Esophagus squamous epithelium (tissue), 5 donors: ENCODE measurements around the gene ABHD1. TPM values are rescaled to one million over a fixed set of nuclear protein-coding genes. Genes with fewer than 3 reads are reported as not detected.

ENCODE experiments used
- DNase-seq: peaks from one replicate; lab custom pipeline; 2025; lab: John Stamatoyannopoulos, UW
- H3K27ac ChIP-seq, 4 donors: fragments of 200-600 bp; sonication (generic); one replicate each; pipeline ENCODE4 v1.5.1; 2016 to 2019; ENCODE audit warnings: mild to moderate bottlenecking in 1 of 4
- H3K27me3 ChIP-seq, 4 donors: fragments of 200-600 bp; sonication (generic); 1 replicate in 3 of 4; 2 replicates in 1 of 4; pipeline versions ENCODE4 v1.5.1 to v1.6.0; 2017 to 2021; ENCODE audit warnings: antibody characterized with exemption in 1 of 4
- H3K36me3 ChIP-seq, 3 donors: fragments of 200-600 bp; sonication (generic); one replicate each; pipeline ENCODE4 v1.5.1; 2016 to 2019
- H3K4me1 ChIP-seq, 3 donors: fragments of 200-600 bp; sonication (generic); one replicate each; pipeline ENCODE4 v1.5.1; 2017 to 2019
- H3K4me3 ChIP-seq, 4 donors: fragments of 200-600 bp; sonication (generic); 1 replicate in 3 of 4; 2 replicates in 1 of 4; pipeline ENCODE4 v1.5.1; 2016 to 2019; ENCODE audit warnings: mild to moderate bottlenecking in 2 of 4, moderate library complexity in 1 of 4
- H3K9me3 ChIP-seq, 3 donors: fragments of 200-600 bp; sonication (generic); one replicate each; pipeline ENCODE4 v1.5.1; 2016 to 2019
- CTCF ChIP-seq, 6 experiments: fragments of 450-650 bp in 4 of 6; fragments of 200-600 bp in 2 of 6; sonication (generic) in 2 of 6; IDR thresholded peaks; one replicate each; pipeline ENCODE4 v1.5.1; 2016 to 2019; ENCODE audit warnings: antibody characterized with exemption in 6 of 6, mild to moderate bottlenecking in 4 of 6, moderate library complexity in 4 of 6
- POLR2A ChIP-seq, 4 donors: fragments of 450-650 bp; IDR thresholded peaks; one replicate each; pipeline ENCODE4 v1.6.1; 2017; ENCODE audit warnings: antibody characterized with exemption in 4 of 4, mild to moderate bottlenecking in 4 of 4, moderate library complexity in 3 of 4
- WGBS, 2 donors: methylation state at CpG; one replicate each; pipeline ENCODE4 v1.1.5; 2018; 5-methylcytosine and 5-hydroxymethylcytosine counted together
- intact Hi-C: fragments of 100-400 bp; cut with DNase I; formaldehyde crosslinking; loops from one replicate; pipeline ENCODE4 v1.15.0; 2022
- total RNA-seq, 4 donors: library from RNA; depleted of rRNA; stranded (reverse); fragments of >200 nt; gene quantifications; one replicate each; pipeline ENCODE4 v1.1.0, GENCODE V29; 2016
- donor health status: DM: yes; HTN: yes; CAD: no.

Gene ABHD1
- total RNA-seq, 4 donors from 2014 or later: not detected

- no peak for DNase-seq
- Histone ChIP-seq H3K4me1 (peaks cover 12 to 43% (median 15%) of the 10 kb centered on the region in 3 donors), H3K27me3 (no peaks in the 10 kb centered on the region), H3K27ac (no peak overlapping the region), H3K9me3 (no peaks in the 10 kb centered on the region), H3K4me3 (no peak overlapping the region), H3K36me3 (no peaks in the 10 kb centered on the region)
- WGBS, 2 donors: 75 to 91% methylated on average over 3 to 5 of the region's 5 CpGs
- intact Hi-C loops: loop anchor here (5.0 kb wide), 1 partner anchor 126 kb away; no protein-coding TSS in a partner anchor
- TF ChIP-seq CTCF (IDR thresholded peaks at IDR 0.05) (no peak), POLR2A (IDR thresholded peaks at IDR 0.05) (no peak)
Measured at GRCh38 chr2:27087823-27088410, 35.7 kb upstream of the ABHD1 start.

GRCh38 chr2:27088634-27089033 lies 35.0 kb upstream of the ABHD1 start:
- no peak overlapping the region for H3K4me3 ChIP-seq
- WGBS, 2 donors: 79 to 85% methylated on average over 4 to 6 of the region's 6 CpGs
- intact Hi-C loops: loop anchor here (5.0 kb wide), 1 partner anchor 126 kb away; no protein-coding TSS in a partner anchor
- H3K4me1 ChIP-seq: peaks cover 12 to 36% (median 15%) of the 10 kb centered on the region in 3 donors
- no peaks in the 10 kb centered on the region for H3K36me3 ChIP-seq
- TF ChIP-seq CTCF (IDR thresholded peaks at IDR 0.05) (no peak), POLR2A (IDR thresholded peaks at IDR 0.05) (no peak)
- no peaks in the 10 kb centered on the region for H3K27me3 ChIP-seq
- H3K27ac ChIP-seq: no peak overlapping the region
- DNase-seq: no peak
- no peaks in the 10 kb centered on the region for H3K9me3 ChIP-seq

- no peak overlapping the region for H3K4me3 ChIP-seq
- 79 to 90% methylated on average over 11 to 12 of the region's 14 CpGs for WGBS, 2 donors
- H3K36me3 ChIP-seq: no peaks in the 10 kb centered on the region
- TF ChIP-seq CTCF (IDR thresholded peaks at IDR 0.05): no peak
- no peak for TF ChIP-seq POLR2A (IDR thresholded peaks at IDR 0.05)
- no peaks in the 10 kb centered on the region for H3K27me3 ChIP-seq
- DNase-seq: no peak
- H3K9me3 ChIP-seq: no peaks in the 10 kb centered on the region
- H3K4me1 ChIP-seq: peaks cover 12 to 29% (median 15%) of the 10 kb centered on the region in 3 donors
- H3K27ac ChIP-seq: no peak overlapping the region
- intact Hi-C loops: loop anchor here (5.0 kb wide), 1 partner anchor 127 kb away; no protein-coding TSS in a partner anchor
Measured at GRCh38 chr2:27089111-27089954, 34.3 kb upstream of the ABHD1 start.

- Histone ChIP-seq H3K9me3 (no peaks in the 10 kb centered on the region), H3K36me3 (no peaks in the 10 kb centered on the region), H3K27me3 (no peaks in the 10 kb centered on the region), H3K27ac (no peak overlapping the region), H3K4me3 (no peak overlapping the region), H3K4me1 (peaks cover 9 to 19% (median 12%) of the 10 kb centered on the region in 3 donors)
- 73 to 83% methylated on average over 12 to 18 of the region's 25 CpGs for whole genome bisulfite sequencing, 2 donors
- intact Hi-C loops: loop anchor here (10.0 kb wide), 1 partner anchor 213 kb away; the partner anchor contains the start of gene UCN
- TF ChIP-seq CTCF (IDR thresholded peaks at IDR 0.05): no peak
- no peak for TF ChIP-seq POLR2A (IDR thresholded peaks at IDR 0.05)
- no peak for DNase-seq
Measured at GRCh38 chr2:27091746-27092695, 31.6 kb upstream of the ABHD1 start.
